Measurements from ENCODE around the gene NPY4R2.
"Not testable (repeated sequence)": the region's sequence is repeated elsewhere in the genome, so short reads cannot be mapped to it uniquely, and the experiment has no call there.

GRCh38 chr10:47914052-47914451, 4.4 kb upstream of the NPY4R2 start:
- not testable (repeated sequence) for TF ChIP-seq CTCF, EP300 (IDR thresholded peaks at IDR 0.05)
